ENCODE results near the gene SFI1. TPM values are rescaled to one million over a fixed set of nuclear protein-coding genes. Genes with fewer than 3 reads are reported as not detected.

The SFI1 gene
- total RNA-seq, 5 donors from 2014 or later (not counting 1 experiment from before 2014, with no cell fraction given), result 284 to 383 (median 304) TPM

Other genes with a start within 250 kb of the SFI1 start
- 100 to 1,000 TPM; 460 to 628 (median 478) TPM for gene PIK3IP1, start 204.0 kb upstream of the SFI1 start, total RNA-seq
- 10 to 100 TPM; 53.1 to 56.7 (median 54.6) TPM for gene PATZ1, start 150.2 kb upstream of the SFI1 start, total RNA-seq
- gene DRG1, start 96.9 kb upstream of the SFI1 start, total RNA-seq, result 10 to 100 TPM; 56.9 to 69.3 (median 62.3) TPM
- gene EIF4ENIF1, start 6.7 kb upstream of the SFI1 start, total RNA-seq, result 10 to 100 TPM; 25.4 to 39.0 (median 29.0) TPM
- gene PISD, start 165.7 kb downstream of the SFI1 start, total RNA-seq, result 10 to 100 TPM; 35.0 to 44.2 (median 39.3) TPM

All from T-cell (primary cell).